ENCODE data around the gene XBP1.

- TF ChIP-seq CTCF (conservative IDR thresholded peaks at IDR 0.05; ENCODE audit: low read length) (no peak), EZH2phosphoT487 (IDR thresholded peaks at IDR 0.05; ENCODE audit: borderline replicate concordance, low read depth, low read length) (no peak)
These were observed 20.5 kb downstream of the XBP1 start for GRCh38 chr22:28779833-28780232.
